ENCODE results near the gene THSD4.
"Not testable (repeated sequence)": the region's sequence is repeated elsewhere in the genome, so short reads cannot be mapped to it uniquely, and the experiment has no call there.

THSD4 gene

DNA sequence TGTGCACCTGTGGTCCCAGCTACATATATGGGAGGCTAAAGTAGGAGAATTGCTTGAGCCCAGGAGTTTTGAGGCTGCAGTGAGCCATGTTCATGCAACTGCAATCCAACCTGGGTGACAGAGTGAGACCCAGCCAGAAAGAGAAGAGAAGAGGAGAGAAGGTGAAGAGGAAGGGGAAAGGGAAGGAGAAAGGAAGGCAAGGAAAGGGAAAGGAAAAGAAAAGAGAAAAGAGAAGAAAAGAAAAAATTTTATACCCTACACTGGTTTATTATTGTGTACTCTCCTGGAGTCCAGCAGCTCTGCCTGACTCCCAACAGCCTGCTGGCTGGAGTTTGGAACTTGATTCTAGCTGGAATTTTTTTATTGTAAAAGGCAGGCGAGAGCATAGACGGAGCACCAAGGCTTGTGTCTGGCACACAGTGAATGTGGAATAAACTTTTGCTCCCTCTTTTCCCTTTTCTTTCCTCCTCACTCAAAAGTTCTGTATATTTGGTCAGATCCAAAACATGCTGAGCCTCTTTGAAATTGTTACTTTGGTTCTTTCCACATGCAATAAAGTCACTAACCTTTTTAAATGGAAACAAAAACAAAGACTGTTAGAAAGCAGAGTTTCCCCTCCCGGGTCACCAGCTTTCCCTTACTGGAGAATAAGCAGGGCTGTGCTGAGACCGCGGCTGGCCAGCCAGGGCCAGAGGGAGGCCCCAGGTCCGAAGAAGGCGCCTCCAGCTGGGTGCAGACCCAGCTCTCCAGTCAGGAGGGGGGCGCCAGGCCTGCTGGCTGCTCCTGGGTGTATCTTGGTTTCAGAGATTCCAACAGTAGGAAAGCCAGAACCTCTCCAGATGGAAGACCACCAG, 9.9 kb downstream of the THSD4 start:
- DNase-seq = no peak

GRCh38 chr15:71125831-71126450, 10.7 kb downstream of the THSD4 start:
- DNase-seq = no peak

DNA sequence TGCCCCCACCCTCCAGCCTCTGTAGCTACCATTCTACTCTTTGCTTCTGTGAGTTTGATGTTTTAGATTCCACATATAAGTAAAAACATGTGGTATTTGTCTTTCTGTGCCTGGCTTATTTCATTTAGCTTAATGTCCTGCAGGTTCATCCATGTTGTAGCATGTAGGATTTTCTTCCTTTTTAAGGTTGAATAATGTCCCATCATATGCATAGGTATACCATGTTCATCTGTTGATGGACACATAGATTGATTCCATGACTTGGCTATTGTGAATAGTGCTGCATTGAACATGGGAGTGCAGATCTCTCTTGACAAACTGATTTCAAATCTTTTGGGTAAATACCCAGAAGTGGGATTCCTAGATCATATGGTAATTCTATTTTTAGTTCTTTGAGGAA, 11.8 kb downstream of the THSD4 start:
- DNase-seq = no peak

GRCh38 chr15:71128159-71128558, 12.9 kb downstream of the THSD4 start:
- DNase-seq = not testable (repeated sequence)

DNA sequence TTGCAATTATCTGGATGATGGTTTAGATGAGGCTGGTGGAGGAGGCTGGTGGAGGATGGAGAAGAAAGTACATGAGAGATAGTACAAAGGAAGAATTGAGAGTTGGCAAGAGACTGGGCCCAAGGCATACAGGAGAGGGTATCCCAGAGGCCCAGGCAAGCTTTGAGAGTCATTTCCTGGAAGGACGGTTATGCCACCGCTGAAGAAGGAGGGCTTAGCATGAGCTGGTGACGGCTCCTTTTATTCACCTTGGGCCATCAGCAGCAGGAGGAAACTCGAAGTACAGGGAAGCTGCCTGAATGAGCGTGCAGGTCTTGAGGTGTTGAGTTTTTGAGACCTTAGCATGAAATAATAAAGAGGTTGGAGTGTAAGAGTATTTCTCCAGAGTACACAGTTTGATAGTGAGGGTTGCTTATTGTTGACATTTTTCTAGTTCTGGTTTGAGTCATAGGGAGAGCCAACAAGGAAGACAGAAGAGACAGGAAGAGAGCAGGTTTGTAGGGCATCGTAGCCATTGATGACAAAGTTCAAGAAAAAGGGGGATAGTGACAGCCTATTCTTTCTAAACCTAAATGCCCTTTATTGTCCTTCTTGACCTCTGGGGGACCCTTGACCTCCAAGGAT, 13.8 kb downstream of the THSD4 start:
- DNase-seq = no peak

GRCh38 chr15:71129669-71130068, 14.4 kb downstream of the THSD4 start:
- no peak for DNase-seq

GRCh38 chr15:71131601-71132362, 16.5 kb downstream of the THSD4 start:
- no peak for DNase-seq

DNA sequence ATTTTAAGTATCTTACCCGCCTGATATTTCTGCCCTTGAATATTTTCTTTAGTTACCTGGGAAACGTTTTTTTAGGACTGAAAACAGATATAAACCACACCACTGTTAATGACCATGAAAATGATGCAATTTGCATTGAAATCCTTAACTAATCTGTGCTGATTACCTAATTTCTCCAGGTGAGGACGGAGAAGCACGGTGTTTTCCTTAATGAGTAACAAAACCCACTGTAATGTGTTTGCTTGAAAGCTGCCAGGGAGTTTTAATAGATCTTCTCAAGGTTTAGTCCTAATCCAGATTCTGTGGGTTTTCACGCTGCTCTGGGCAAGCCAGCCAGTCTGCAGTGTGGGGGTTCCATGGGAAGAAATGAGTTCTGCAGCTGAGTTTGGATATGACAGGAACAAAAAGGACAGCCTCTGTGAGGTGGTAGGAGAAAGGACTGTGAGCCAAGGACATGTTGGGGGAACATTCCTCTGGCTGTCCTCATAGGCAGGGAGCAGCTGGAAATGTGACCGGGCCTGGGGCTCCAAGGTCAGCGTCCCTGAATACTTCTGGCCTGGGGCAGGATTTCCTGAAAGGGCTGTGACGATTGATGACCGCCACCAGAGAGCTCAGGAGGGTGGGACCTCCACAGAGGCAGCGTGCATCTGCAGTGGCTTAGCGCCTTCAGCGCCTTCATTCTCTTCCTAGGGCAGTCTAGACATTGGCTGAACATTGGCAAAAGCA, 18.6 kb downstream of the THSD4 start:
- no peak for DNase-seq

DNA sequence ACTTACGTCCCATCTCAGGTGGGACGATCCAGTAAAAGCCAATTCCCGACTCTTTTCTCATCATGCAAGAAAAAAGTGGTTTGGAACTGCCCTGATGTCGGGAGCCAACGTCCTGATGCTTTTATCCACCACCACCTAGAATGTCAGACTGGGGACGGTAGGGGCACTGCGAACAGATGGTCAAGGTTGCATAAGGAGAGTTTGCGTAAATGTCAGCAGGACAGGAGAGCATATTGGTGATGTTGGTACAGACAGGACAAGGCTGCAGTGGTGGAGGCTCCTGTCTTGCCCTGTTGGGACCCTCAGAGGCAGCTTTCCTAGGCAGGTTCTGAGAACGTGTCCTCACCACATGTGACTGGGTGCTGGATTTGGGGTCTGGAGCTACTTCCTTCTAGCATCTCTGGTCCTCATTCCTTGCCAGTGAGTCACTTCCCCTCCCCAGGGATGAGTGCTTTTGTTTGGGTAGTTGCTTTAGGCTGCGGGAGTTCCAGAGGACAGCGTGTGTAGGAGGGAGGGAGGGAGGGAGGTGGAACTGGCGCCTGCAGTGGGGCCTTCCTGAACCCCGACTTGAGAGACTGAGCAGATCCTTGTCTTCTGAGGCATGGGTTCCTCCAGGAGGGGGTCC, 21.0 kb downstream of the THSD4 start:
- DNase-seq = no peak

DNA sequence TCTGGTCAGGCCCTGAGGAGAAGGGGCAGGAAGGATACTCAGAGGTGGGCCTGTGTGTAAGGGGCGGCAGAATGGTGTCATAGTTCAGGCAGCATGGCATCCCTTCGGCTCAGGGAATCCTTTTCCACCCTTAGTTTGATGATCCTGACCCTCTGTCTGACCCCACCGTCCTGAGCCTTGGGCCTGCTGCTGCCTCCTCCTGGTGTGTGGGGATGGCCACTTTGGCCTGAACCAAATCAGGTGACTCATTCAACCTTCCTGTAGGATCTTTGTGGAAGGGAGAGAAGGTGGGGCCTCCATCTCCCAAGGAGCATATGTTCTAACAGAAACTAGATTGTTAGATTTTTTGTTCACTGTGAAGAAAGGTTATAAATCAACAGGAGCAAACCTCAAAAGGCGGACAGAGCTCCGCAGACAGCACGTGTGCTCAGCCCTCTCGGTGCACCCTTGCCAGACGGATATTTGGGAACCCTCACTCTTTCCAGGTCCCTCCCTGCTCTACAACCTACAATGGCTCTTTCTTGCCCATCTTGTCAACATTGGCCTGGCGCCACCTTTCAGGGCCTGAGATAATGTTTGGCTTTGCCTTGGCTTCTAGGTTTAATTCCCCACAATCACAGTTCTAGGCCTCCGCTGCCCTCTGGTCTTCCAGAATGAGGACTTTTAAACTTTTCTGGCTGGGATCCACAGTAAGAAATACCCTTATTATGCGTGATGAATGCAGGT, 21.7 kb downstream of the THSD4 start:
- DNase-seq = no peak

DNA sequence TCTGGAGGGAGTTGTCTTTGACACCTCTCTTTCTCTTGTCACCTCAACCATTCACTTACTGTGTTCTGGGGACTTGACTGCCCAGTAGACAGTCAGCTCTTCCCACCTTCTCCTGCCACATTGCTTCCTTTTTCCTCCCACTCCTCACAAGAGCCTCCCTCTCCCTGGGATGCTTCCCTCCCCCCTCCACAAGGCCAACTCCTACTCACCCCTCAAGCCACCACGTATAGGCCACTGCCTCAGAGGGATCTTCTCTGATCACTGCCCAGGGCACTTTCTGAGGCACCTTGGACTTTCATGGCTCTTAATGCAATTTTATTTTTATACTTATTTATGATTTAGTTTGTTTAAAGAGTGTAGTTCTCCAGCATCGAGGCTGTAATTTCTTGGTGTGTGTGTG, 23.2 kb downstream of the THSD4 start:
- no peak for DNase-seq

DNA sequence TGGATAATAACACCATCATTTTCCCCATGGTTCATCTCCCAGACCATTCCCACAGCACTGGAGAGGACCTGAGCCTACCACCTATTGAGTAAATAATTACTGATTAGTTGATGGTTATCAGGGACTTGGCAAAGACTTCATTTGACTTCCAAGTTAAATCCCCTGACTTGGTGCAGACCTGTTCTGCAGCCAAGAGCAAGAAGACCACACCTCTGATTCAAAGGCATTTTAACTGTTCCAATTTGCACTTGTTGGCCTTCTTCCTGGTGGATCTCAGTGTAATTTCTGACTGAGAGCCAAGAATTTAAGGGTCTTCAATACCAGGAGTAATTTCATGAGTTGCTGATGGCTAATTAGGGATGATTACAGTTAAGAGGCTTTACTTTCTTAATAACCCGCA, 24.0 kb downstream of the THSD4 start:
- no peak for DNase-seq

- no peak for DNase-seq
Measured at GRCh38 chr15:71141572-71141971, 26.3 kb downstream of the THSD4 start.

GRCh38 chr15:71142780-71143179, 27.5 kb downstream of the THSD4 start:
- DNase-seq = no peak

DNA sequence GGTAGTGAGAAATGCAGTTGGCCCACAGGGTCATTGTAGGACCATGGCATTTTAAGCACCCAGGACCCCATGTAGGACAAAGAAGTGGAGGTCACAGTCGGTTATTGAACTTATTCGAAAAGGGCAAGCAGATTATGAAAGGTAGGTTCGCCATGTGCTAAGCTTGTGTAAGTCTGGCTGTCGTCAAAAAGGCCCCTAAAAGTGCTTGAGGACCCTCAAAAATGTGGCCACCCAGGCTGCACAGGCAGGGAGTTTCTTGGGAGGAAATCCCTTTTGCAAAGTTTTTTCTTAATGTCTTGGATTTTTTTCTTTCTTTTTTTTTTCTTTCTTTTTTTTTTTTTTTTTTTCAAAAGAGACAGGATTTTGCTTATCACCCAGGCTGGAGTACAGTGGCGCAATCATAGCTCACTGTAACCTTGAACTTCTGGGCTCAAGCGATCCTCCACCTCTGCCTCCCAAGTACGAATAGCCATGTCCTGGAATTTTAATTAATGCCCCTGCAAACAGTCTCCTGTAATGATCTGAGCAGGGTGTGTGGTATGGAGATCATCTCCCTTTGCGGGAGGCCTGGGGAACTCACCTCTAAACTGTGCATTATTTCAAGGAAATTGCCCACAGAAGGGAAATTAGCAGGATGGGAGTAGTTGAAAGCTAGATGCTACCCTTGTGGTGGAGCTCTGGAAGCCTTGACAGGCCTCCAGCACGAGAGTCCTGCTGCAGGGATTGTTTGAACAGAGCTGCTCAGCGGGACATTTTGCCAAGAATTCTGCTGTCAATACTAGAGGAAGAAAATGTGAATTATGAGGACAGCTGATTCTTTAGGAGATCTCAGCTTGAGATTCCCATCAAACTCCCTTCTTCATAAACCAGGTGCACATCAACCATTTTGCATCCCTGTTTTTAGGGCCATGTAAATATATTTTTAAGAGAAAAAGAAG, 28.4 kb downstream of the THSD4 start:
- no peak for DNase-seq

DNA sequence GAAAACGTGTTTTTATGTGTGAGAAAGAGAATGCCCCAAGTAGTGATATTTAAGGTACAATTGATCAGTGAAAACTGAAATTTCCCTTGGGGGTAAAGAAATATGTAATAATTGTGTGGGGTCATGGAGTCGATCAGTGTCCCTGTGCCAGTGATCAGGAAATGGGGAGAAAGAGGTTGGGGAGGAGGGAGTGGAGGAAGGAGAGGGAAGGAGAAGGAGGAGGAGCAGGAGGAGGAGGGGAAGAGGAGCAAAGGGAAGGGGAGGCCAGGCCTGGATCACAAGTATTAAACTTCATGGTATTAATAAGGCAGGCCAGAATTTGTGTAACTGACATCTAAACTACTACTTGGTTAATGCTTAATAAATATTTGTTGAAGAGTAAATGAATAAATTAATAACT, 30.4 kb downstream of the THSD4 start:
- DNase-seq = no peak

- DNase-seq = no peak
Measured at GRCh38 chr15:71146580-71146982, 31.3 kb downstream of the THSD4 start.

GRCh38 chr15:71148048-71148447, 32.8 kb downstream of the THSD4 start:
- DNase-seq = no peak

DNA sequence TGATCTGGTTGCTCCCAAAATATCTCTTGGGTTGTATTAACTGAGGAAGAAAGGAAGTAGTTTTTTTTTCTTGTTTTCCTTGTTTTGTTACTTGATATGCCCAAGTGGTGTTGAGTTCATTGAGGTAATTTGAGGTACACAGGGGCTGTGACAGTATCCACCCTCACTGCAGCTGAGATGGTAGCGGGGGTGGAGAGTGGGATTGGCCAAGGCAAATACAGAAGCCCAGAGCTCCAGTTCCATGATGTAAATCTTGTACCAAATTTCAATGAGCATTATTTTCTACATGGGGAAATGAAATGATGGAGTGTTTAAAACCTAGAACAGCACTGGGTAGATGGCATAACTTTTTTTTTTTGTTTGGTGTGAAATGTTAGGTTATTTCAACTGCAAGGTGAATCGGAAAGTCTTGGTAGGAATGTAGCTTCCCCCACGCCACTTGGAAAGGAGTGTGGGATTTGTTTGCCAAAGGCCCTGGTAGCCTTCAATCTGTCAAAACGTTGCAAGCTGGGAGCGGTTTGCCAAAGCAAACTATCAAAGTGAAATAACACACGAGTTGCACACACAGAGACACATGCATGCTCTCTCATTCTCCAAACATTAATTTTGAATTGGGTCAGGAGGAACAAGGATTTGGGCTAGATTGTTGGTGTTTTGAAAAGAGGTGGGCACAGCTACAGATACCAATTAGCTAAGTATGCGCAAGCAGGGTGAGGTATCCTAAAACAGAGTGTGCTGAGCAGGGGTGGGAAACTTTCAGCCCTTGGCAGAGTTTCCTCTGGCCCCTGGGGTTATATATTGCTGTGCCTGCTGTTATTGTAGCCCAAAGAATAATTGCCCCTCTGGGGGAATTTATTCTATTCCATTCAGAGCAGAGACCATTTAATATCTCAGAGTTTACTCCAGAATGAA, 34.6 kb downstream of the THSD4 start:
- no peak for DNase-seq

Data from NCI-H2171 (cell line).